NCI-H226 (cell line): ENCODE measurements around the gene HSD11B1.
A peak's percentile ranks its signal among the peaks of the same experiment; 100 is the strongest.

ENCODE experiments used
- DNase-seq: peaks from one replicate; pipeline ENCODE4 v3.0.0-alpha.2; 2015

Gene HSD11B1

GRCh38 chr1:209758400-209758799 lies 53.8 kb downstream of the HSD11B1 start:
- no peak for DNase-seq

- no peak for DNase-seq
Measured at GRCh38 chr1:209759829-209760359, 55.2 kb downstream of the HSD11B1 start.

- no peak for DNase-seq
Measured at GRCh38 chr1:209761011-209761635, 56.5 kb downstream of the HSD11B1 start.

- DNase-seq, result no peak
Measured at GRCh38 chr1:209766051-209766450, 61.4 kb downstream of the HSD11B1 start.

- DNase-seq, result no peak
Measured at GRCh38 chr1:209767096-209767495, 62.5 kb downstream of the HSD11B1 start.

- no peak for DNase-seq
Measured at GRCh38 chr1:209767706-209768105, 63.1 kb downstream of the HSD11B1 start.

GRCh38 chr1:209768354-209768774 lies 63.7 kb downstream of the HSD11B1 start:
- no peak for DNase-seq

- peak; percentile 56 for DNase-seq
Measured at GRCh38 chr1:209769171-209769904, 64.7 kb downstream of the HSD11B1 start.

GRCh38 chr1:209769971-209770370 lies 65.3 kb downstream of the HSD11B1 start:
- no peak for DNase-seq

GRCh38 chr1:209770636-209771415 lies 66.2 kb downstream of the HSD11B1 start:
- DNase-seq, result no peak

GRCh38 chr1:209772126-209772525 lies 67.5 kb downstream of the HSD11B1 start:
- no peak for DNase-seq

- no peak for DNase-seq
Measured at GRCh38 chr1:209774592-209774991, 69.9 kb downstream of the HSD11B1 start.

- DNase-seq, result no peak
Measured at GRCh38 chr1:209775678-209776077, 71.0 kb downstream of the HSD11B1 start.

- no peak for DNase-seq
Measured at GRCh38 chr1:209777587-209777986, 72.9 kb downstream of the HSD11B1 start.

GRCh38 chr1:209778102-209778501 lies 73.5 kb downstream of the HSD11B1 start:
- no peak for DNase-seq

GRCh38 chr1:209780268-209780667 lies 75.6 kb downstream of the HSD11B1 start:
- no peak for DNase-seq

GRCh38 chr1:209783386-209783785 lies 78.7 kb downstream of the HSD11B1 start:
- DNase-seq, result no peak
